NB4 (cell line): ENCODE results near the gene SESN3.

ENCODE experiments used
- MYC ChIP-seq: IDR thresholded peaks from 2 replicates; pipeline ENCODE4 v1.6.1; 2011; ENCODE audit warnings: low read depth, low read length
- POLR2A ChIP-seq: IDR thresholded peaks from 2 replicates; pipeline ENCODE4 v1.6.1; 2011; ENCODE audit warnings: mild to moderate bottlenecking; ENCODE audit not compliant: insufficient read length; ENCODE audit errors: extremely low read depth
- TF ChIP-seq, protein P1 (sequence below): IDR thresholded peaks from one replicate; pipeline ENCODE4 v1.5.1; 2012; ENCODE audit warnings: low read depth, low read length
- TF ChIP-seq, protein P2 (sequence below): IDR thresholded peaks from 2 replicates; pipeline ENCODE4 v1.6.1; 2011; ENCODE audit warnings: low read depth, low read length

DNA sequence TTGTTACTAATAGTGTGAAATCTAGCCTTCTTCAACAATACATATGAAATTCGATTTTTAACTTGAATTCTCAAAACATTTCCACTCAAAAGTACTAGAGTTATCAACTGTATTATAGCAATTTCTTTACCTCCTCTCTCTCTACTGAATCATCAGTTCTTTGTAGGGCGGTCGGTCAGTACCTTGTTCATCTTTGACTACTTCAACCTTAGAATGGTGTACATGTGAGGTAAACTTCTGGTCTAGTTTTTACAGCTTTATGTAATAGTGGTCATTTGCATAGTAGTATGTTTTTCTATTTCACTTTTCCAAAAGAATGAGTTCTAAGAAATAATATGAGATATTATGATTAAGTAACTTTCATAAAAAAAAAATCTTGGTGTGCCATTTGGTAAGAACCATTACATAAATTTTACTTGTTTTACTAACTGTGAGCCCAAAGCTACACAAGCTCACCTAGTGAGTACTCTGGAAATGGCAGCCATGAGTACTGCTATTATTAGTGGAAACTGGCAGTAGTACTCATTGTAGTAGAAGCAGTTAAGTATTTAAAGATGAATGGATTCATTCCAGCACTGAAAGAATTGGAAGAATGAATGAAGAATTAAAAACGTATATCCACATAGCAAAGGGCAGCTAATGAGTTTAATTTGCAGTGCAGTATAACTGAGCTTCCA lies 30.1 kb downstream of the SESN3 start:
- no peak for TF ChIP-seq MYC
- TF ChIP-seq, protein P1, sequence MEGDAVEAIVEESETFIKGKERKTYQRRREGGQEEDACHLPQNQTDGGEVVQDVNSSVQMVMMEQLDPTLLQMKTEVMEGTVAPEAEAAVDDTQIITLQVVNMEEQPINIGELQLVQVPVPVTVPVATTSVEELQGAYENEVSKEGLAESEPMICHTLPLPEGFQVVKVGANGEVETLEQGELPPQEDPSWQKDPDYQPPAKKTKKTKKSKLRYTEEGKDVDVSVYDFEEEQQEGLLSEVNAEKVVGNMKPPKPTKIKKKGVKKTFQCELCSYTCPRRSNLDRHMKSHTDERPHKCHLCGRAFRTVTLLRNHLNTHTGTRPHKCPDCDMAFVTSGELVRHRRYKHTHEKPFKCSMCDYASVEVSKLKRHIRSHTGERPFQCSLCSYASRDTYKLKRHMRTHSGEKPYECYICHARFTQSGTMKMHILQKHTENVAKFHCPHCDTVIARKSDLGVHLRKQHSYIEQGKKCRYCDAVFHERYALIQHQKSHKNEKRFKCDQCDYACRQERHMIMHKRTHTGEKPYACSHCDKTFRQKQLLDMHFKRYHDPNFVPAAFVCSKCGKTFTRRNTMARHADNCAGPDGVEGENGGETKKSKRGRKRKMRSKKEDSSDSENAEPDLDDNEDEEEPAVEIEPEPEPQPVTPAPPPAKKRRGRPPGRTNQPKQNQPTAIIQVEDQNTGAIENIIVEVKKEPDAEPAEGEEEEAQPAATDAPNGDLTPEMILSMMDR, result no peak
- no peak for TF ChIP-seq POLR2A
- TF ChIP-seq, protein P2, sequence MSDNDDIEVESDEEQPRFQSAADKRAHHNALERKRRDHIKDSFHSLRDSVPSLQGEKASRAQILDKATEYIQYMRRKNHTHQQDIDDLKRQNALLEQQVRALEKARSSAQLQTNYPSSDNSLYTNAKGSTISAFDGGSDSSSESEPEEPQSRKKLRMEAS, result no peak
